Measurements from ENCODE around the gene EOGT.

Gene EOGT

DNA sequence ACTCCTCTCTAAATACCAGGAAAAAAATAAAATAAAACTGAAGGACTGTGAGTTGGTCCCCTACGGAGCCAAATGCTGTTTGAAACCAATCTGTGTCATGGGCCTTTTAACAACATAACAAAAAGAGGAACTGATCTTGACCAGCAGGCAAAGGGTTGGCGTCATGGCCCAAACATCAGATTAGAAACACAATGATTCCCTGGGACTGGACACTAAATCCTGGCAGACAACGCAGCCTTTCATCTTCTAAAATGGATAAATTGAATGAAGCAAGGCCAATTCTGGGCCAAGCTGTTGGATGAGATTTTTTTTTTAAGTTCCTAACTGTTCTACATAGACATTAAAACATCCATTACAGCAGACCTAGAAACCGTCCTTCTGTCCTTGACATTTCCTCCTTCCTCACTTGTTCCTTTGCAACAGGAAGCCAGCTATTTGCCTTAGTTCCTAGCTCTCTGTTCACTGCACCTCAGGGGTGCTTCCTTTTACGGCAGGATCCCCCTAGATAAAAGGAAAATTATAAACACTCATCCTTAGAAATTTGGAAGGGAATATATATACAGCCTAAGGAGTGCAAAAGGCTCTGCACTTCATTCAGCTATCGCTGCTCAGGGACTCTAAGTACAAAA is 59.6 kb downstream of the EOGT start:
- no peak for FAIRE-seq

DNA sequence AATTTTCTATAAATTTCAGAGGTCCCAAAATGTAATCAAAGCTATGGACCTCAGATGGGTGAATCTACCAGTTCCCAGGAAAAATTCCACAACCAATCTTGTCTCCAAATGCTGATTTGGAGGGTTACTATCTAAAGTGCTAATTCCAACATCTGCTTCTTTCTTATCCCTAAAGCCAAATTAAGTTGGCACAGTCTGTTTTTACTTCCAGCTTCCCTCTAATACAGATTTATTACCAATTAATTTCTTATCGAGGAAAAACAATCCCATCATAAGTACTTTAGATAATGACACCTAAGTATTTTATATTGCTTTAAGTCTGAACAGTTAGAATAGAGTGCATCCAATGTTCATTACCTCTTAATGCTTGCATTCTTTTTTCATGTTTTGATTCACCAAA is 68.3 kb downstream of the EOGT start:
- FAIRE-seq: no peak

DNA sequence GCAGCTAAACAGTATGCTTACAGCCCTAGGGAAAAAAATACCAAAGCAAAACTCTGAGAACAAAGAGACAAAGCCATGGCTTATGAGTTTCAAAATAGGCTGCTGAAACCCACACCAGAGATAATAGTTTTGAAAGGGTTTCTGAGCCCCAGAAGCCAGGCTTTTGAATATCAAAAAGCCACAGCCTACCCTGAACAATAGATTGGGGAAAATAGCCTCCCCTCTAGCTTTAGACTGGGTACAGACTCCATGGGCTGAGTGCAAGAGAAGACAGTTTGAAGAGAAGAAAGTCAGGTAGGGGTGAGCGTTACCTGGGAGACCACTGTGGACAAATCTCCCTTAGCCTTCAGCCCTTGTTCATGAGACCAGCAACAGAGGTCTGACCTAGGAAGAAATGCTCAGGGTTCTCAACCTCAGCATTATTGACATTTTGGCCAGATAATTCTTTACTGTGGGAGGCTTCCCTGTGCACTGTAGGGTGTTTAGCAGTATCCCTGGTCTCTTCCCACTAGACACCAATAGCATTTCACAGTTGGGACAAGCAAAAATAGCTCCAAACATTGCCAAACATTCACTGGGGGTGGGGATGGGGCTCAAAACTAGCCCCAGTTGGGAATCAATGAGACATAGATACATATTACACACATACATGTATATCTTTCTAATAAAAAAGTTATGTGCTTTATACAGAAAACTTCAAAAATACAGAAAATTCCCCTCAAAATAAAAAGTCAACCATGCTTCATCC is 69.6 kb downstream of the EOGT start:
- FAIRE-seq: no peak

- no peak for FAIRE-seq
Measured at GRCh38 chr3:68941055-68941454, 72.4 kb downstream of the EOGT start.

- FAIRE-seq: no peak
Measured at GRCh38 chr3:68936856-68937255, 76.6 kb downstream of the EOGT start.

DNA sequence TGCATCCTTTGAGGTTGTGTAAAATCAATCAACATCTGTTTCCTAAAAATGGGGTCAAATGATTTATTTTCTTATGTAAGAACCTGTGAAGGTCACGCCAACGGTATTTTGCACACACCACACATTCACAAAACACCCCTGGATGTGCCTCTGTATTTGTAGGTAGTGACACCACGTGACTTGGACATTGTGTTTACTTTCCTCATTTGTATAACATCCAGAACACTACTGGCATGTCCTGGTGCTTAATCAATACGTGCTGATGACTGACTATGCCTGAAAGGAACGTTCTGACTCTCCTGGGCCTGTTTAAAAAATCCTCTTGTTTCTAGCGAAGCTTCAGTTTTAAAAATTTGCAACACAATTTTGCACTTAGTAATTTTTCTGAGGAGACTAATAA is 77.7 kb downstream of the EOGT start:
- no peak for FAIRE-seq

DNA sequence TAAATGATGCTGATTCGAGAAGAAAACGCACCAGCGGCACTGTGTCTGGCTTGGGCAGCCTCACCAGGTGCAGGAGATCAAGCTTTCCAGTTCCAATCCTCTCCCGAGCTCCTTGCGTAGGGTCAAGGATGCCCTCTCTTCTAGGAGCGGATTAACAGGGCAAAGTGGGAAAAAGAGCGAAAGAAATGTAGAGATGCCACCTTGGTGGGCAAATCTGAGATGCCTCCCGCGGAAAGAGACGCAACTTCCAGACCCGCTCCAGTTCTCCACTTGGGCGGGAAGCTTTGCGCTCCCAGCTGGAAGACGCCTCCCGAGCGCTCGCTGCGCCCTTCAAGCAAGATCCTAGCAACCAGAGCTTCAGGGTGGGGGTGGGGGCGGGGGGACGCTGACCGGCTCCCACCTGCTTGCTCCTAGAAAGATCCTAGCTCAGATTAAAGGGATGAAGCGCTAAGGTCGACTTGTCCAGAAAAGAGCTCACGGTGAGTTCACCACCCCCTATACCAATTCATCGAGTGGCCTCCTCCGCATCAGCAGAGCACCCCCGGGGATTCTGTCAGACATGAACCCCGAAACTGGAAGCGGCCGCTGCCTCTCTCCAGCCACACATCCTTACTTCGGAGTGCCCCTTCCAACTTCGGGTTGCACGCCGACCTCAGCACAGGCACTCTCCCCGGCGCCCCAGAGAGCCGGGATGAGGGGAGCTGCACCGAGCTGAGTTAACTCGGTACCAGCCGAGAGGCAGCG is 81.9 kb downstream of the EOGT start:
- FAIRE-seq: no peak

All from endometrium (tissue), 2 donors.